A204.1 (cell line): ENCODE data around the gene VAC14.
"Not testable (repeated sequence)": the region's sequence is repeated elsewhere in the genome, so short reads cannot be mapped to it uniquely, and the experiment has no call there.

Experiments
- FAIRE-seq: peaks from 2 replicates; lab custom pipeline; 2012; peaks lifted over from hg19 to GRCh38; lab: Jason Lieb, UNC

Gene VAC14

GRCh38 chr16:70660672-70661350 is 140.1 kb downstream of the VAC14 start:
- no peak for FAIRE-seq

GRCh38 chr16:70659953-70660671 is 140.8 kb downstream of the VAC14 start:
- no peak for FAIRE-seq

GRCh38 chr16:70659546-70659945 is 141.4 kb downstream of the VAC14 start:
- FAIRE-seq: no peak

DNA sequence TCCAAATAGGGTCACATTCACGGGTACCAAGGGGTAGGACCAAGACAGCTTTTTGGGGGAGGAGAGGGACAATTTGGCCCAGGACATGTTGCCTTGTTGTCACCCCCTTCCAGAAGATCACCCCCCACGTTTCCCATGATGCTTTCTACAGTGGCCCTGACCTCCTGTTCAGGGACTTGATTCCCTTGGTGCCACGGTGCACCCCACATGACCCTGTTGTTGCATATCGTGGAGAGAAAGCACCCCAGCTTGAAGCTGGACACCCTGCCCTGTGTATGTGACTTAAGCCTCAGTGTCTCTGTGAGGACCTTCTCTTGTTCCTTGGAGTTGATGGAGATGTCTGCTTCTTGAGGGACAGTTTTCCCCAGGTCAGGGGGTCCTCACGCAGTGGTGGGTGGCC is 142.0 kb downstream of the VAC14 start:
- no peak for FAIRE-seq

DNA sequence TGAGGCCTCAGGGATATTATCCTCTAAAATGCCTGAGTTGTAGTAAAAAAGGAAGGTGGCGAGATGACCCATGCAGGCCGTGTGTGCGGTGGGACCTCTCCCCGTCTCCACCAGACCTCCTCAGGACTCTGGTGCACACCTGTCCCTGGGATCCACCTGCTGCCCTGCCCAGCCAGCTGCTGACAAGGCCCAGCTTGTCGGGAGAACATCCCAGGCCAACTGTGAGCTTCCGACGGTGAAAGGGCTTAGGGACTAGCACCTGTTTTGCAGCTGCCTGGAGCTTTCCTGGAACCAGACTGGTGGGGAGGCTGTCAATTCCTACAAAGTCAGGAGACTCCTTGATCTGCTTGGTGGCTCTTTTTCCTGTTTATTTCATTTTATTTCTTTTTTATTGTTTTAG is 143.0 kb downstream of the VAC14 start:
- no peak for FAIRE-seq

DNA sequence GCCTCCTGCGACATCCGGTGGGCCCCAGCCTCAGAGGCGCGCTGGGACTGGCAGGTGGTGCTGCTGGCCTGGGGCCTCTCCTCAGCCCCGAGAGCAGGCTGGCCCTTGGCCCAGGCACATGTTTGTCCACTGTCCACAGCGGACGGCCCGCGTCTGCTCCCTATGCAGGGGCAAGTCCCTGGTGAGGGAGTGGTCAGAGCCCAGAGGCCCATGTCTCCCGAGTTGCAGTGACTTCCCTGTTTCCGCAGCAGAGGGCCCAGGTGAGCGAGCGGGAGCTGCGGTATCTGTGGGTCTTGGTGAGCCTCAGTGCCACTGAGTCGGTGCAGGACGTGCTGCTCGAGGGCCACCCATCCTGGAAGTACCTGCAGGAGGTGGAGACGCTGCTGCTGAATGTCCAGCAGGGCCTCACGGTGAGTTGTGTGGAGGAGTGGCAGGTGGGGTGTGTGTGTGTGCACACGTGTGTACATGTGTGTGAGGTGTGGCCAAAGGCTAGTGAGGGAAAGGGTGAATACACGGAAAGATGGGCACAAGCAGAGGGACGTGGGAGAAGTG is 144.2 kb downstream of the VAC14 start:
- FAIRE-seq: no peak

- FAIRE-seq: no peak
Observed at GRCh38 chr16:70656065-70656711, 144.8 kb downstream of the VAC14 start.

GRCh38 chr16:70653809-70654771 is 146.9 kb downstream of the VAC14 start:
- peak; percentile 97 for FAIRE-seq

GRCh38 chr16:70653406-70653805 is 147.6 kb downstream of the VAC14 start:
- FAIRE-seq: no peak

DNA sequence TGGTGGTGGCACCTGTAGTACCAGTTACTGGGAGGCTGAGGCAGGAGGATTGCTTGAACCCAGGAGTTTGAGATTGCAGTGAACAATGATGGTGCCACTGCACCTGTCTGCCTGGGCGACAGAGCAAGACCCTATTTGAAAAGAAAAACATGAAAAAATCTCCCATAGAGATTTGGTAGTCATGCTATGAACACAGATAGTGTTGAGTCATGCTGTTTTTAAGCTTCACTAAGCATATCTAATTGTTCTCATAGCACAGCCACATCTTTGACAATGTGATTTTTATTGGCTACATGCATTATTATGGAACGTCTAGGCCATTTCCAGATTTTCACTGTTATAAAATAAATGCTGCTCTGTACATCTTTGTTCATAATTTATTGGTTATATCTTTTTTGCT is 148.6 kb downstream of the VAC14 start:
- FAIRE-seq: no peak

GRCh38 chr16:70651524-70651923 is 149.4 kb downstream of the VAC14 start:
- no peak for FAIRE-seq

DNA sequence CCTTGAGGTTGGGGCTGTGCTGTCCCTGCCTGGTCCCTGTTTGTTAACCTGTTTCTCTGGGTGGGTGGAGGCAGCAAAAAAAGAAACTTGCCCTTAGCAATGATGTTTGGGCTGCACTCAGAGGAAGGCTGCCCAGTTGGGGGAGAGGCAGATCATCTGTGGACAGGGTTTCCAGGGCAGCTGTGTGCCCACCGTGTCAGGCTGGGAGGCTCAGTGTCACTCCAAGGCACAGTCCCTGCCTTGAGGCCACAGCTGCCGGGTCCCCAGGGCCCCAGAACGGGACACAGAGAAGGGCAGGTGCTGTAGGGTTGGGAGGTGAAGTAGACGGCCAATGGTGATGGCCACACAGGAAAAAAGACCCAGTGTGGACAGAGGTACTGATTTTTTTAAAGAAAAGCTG is 150.7 kb downstream of the VAC14 start:
- FAIRE-seq: no peak

GRCh38 chr16:70649300-70649699 is 151.7 kb downstream of the VAC14 start:
- FAIRE-seq: no peak

DNA sequence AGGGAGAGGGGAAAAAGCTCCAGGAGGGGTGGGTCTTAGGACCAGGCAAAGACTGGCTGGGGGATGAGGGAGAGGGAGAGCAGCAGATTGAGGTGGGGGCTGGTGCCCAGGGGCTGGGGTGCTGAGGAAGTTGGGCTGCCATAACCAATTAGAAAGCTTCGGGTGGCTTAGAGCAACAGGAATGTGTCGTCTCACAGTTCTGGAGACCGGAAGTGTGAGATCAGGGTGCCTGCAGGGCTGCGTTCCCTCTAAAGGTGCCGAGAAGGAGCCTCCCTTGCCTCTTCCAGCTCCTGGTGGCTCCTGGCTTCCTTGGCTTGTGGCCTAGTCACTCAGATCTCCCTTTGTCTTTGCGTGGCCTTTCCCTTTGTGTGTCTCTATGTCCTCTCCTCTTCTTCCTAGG is 152.4 kb downstream of the VAC14 start:
- FAIRE-seq: no peak

GRCh38 chr16:70647441-70648359 is 153.3 kb downstream of the VAC14 start:
- no peak for FAIRE-seq

- no peak for FAIRE-seq
Observed at GRCh38 chr16:70646260-70647241, 154.4 kb downstream of the VAC14 start, which contains the start of gene IL34. Gene IL34 (plus strand): TSS chr16:70646559. CDS start chr16:70646948, 389 bp downstream.

DNA sequence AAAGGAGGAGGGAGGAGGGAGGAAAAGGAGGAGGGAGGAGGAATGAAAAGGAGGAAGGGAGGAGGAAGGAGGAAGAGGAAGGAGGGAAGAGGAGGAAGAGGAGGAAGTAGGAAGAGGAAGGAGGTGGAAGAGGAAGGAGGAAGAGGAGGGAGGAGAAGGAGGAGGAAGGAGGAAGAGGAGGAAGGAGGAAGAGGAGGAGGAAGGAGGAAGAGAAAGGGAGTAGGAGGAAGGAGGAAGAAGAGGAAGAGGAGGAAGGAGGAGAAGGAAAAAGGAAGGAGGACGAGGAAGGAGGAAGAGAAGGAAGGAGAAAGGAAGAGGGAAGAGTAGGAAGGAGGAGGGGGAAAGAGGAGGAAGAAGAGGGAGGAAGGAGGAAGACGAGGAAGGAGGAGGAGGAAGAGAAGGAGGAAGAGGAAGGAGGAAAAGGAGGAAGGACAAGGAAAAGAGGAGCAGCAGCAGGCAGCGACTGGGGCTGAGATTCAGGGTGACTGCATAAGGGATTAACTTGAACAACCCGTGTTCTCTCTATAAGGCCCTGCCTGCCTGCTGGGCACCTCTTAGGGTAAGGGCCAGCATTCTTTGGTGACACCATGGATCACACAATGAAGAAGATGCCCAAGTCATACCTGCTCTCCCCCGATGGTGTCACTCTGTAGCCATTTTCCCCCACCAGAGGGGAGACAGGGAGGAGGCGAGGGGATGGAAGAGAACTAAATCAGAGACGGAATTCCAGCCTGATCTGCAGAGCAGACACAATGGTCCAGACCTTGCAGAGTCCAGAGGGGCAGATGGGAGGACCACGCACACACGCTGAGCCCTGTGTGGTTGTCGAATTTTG is 156.0 kb downstream of the VAC14 start:
- no peak for FAIRE-seq

- FAIRE-seq: not testable (repeated sequence)
Observed at GRCh38 chr16:70643264-70643663, 157.7 kb downstream of the VAC14 start.

DNA sequence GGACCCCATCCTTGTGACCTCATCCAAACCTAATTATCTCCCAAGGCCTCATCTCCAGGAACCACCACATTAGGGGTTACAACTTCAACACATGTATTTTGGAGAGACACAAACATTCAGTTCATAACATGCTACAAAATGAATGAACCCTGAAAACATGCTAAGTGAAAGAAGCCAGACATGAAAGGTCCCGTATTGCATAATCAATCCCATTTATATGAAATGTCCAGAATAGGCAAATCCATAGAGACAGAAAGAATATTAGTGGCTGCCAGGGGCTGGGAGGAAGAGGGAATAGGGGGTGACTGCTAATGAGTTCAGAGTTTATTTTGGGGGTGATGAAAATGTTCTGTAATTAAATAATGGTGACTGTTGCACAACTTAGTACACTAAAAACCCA is 158.3 kb downstream of the VAC14 start:
- no peak for FAIRE-seq
